Measurements from ENCODE around the gene PRR20G. TPM values are rescaled to one million over a fixed set of nuclear protein-coding genes. Genes with fewer than 3 reads are reported as not detected.
"Not testable (repeated sequence)": the region's sequence is repeated elsewhere in the genome, so short reads cannot be mapped to it uniquely, and the experiment has no call there.

Gene PRR20G
- total RNA-seq, 1 donor from 2014 or later: not detected

DNA sequence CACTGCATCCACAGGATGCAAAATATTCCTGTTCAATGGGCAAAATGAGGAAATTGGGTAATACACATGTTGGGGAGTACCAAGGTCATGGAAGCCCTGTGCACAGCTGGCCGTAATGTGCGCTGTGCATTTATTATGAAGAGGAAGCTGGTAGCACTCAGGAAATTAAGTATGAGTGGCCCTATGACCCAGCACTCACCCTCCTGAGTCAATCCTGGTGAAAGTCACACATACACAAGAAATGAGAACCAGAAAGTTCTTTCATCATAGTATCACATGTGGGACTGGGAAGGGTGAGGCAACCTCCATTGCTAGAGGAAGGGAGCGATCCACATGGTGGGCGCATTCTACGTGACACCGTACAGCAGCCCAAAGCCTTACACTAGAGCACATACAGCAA, 11.4 kb upstream of the PRR20G start:
- intact Hi-C loops (cut with micrococcal nuclease): no loop called here

DNA sequence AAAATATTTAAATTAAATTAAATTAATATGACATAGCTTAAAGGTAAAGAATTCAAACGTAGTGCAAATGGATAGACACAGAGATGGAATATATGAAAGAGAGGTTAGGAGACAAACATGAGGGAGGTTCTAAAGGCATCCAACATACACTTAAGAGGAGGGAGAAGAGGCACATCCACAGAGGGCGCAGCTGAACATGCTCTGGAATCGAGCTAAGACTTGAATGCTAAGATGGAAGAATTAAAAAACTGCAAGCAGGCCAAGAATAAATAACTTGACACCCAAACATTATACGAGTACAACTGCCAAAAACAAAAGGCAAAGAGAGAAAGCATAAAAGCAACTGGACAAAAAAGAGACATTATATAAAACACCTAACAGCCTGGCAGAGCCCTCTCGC, 9.1 kb upstream of the PRR20G start:
- intact Hi-C loops (cut with micrococcal nuclease): no loop called here

DNA sequence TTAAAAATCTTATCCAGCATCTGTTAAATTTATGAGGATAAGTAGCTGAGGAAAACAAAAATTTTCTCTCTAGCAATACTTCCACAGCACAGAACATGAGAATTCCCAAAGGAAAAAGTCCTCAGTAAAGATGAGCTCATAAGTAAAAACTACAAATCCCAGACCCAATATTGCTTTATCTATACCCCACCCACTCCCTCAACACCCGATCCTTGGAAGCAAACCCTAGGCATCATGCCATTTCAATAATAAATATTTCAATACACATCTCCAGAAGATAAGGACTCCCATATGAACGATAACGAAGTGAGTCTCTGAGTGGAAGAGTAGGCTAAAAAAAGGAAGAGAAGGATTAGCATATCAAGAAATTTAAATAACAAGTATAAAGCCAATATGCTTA, 8.3 kb upstream of the PRR20G start:
- intact Hi-C loops (cut with micrococcal nuclease): no loop called here

DNA sequence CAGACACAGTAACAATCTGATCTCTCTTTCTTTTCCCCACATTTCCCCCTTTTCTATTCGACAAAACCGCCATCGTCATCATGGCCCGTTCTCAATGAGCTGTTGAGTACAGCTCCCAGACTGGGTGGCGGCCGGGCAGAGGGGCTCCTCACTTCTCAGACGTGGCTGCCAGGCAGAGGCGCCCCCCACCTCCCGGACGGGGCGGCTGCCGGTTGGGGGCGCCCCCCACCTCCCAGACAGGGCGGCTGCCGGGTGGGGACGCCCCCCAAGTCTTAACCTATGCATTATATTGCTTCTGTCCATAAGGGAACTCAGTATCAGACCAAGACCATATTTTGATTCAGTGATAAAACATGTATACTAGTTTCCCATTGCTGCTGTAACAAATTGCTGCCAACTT, 5.8 kb upstream of the PRR20G start:
- intact Hi-C loops (cut with micrococcal nuclease): not testable (repeated sequence)

DNA sequence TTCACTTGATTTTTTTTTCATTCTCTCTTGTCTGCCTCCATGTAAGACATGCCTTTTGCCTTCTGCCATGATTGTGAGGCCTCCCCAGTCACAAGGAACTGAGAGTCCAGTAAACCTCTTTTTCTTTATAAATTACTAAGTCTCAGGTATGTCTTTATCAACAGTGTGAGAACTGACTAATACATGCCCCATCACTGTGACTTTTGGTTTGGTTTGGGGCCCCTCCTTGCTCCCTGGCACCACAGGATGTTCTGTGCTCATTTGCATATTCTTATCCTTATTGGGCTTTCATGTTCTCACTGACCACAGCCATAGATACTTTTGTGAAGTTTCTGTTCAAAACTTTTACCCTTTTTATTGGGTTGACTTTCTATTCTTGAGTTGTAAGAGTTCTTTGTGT, 3.8 kb upstream of the PRR20G start:
- intact Hi-C loops (cut with micrococcal nuclease): no loop called here

DNA sequence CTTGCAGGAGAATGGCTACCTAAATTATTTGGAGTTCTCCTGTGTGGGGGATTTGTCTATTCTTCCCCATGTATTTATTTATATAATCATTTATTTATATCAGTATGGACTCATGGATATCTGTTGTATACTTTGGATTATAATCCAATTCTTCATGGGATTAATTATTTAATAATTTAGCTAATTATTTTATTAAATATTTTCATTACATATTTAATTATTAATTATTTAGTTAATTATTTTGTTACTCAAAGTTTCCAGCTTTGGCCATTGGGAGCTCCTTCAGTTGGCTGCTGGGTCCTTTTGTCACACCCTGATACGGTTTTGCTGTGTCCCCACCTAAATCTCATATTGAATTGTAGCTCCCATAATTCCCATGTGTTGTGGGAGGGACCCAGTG, 3.3 kb upstream of the PRR20G start:
- intact Hi-C loops (cut with micrococcal nuclease): no loop called here

DNA sequence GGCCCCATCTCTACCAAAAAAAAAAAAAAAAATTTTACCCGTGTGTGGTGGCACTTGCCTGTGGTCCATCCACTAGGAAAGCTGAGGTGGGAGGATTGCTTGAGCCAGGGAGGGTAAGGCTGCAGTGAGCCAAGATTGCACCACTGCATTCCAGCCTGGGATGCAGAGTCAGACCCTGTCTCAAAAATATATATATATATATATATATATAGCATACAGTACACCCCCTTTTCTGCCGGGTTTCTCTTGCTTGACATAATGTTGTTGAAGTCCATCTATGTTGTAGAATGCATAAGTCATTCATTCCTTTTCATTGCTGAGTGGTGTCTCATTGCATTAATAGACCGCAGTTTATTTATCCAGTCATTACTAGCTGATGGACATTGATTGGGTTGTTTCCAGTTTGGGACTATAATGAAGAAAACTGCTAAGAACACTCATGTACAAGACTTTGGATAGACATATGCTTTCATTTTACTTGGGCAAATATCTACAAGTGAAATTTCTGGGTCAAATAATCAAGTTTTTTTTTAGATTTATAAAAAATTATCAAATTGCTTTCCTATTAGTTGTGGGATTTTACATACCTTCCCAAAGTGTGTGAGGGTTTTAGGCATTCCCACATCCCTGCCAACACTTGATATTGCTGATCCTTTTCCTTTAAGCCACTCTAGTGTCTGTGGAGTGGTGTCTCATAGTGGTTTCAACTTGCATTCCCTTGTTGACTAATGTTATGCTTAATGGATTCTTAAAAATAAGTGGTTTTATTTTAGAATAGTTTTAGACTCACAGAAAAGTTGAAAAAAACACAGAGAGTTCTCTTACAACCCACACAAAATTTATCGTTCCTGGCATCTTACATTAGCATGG, 2.1 kb upstream of the PRR20G start:
- intact Hi-C loops (cut with micrococcal nuclease): loop anchor here (1.0 to 5.0 kb wide), 3 partner anchors 257 to 611 kb away; no protein-coding TSS in a partner anchor

DNA sequence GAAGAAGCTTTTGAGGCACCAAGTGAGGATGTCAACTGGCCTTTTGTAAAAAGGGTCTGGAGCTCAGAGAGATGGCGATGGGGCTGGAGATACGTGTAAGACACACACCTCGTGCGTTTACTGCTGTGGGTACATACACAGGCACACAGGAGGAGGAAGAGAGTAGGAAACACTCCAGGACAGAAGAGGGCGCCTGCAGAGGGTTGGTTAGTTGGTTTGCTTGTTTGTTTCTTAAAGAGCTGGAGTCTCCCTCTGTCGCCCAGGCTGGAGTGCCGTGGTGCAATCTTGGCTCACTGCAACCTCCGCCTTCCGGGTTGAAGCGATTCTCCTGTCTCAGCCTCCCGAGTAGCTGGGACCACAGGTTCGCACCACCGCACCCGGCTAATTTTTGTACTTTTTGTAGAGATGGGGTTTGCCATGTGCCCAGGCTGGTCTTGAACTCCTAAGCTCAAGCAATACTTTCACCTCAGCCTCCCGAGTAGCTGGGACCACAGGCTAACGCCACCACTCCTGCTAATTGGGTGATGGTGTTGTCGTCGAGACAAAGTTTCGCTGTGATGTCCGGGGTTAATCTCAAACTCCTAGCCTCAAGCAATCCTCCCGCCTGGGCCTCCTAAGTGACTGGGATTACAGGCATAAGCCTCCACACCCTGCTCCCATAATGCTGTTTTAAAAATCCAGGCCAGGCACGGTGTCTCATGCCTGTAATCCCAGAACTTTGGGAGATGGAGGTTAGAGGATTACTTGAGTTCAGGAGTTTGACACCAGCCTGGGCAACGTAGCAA, 1.3 kb upstream of the PRR20G start:
- intact Hi-C loops (cut with micrococcal nuclease): loop anchor here (1.0 to 5.0 kb wide), 3 partner anchors 258 to 610 kb away; no protein-coding TSS in a partner anchor

DNA sequence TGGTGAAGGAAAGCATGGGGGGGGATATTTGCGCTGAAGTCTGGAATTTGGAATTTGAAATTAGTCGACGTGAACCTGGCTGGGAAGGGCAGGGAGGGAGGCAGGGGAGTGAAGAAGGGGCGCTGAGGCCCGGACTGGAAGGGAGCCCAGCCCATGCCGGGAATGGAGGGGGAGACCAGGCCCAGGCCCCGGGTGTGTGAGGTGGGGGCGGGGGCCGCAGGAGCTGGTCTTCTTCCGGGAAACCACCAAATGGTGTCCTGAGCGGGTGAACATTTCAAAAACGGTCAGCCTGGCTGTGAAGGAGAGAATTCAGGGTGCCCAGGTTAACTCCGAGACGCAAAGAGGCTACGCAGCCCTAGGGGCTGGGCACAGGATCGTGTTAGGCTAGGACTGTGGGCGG, 497 bp upstream of the PRR20G start:
- intact Hi-C loops (cut with micrococcal nuclease): loop anchor here (5.0 kb wide), 1 partner anchor 259 kb away; no protein-coding TSS in a partner anchor

DNA sequence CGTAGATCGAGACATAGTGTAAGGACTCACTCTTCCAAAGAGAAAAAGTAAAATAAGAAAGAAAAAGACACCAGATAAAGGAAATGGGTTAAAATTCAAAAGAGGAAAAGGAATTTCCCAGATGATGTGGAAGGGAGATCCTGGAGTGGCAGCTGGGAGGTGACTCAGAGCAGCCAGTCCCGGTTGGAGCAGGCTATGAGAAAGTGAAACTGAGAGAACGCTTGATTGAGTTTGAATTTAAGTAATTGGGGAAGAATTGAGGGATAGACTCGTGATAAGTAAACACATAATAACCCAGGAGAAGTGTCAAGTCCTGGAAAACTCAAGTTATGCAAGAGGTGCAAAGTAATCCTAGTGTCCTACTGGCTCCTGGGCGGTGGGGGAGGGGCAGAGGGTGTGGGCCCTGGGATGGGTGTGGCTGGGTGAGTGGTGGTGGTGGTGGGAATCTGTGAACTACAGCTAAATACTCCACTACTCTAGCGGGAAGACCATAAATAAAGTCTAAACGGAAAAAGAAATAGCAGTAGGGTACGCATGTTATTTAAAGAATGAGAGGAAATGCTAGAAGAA, 1.2 kb downstream of the PRR20G start:
- intact Hi-C loops (cut with micrococcal nuclease): loop anchor here (5.0 kb wide), 1 partner anchor 261 kb away; no protein-coding TSS in a partner anchor

DNA sequence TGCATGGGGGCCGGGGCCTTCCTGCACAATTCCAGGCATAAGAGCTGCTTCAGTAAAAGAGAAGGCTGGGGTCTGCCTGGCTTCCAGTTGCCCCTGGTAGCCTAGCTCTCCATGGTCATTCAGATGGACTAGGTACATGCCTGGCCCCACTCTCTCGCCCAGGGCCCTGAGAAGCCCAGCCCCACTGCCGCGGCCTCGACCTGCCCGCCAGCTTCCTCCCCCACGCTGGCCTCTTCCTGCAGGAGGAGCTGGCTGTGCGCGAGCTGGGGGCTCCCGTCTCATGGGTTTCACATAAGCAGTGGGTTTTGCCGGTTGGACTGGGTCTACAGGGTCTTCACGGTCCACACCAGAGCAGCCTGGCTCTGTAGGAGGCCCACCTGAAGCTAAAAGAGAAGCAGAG, 3.6 kb downstream of the PRR20G start:
- intact Hi-C loops (cut with micrococcal nuclease): no loop called here

DNA sequence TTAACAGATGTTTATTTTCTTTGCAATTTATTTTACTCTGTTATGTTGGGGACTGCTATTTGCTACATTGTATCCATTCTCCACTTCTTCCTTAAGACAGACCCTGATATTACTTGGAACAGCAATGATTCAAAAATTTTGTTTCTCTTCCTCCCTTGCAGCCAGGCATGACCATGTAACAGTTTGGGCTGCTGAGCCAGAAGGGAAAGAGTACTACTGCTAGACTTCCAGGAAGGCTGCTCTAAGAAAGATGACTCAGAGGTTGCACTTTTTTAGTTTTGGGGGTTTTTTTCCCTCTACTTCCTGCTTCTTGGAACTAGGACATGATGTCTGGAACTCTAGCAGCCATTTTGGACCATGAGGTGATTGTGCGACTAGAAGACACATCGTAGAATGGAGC, 10.3 kb downstream of the PRR20G start:
- intact Hi-C loops (cut with micrococcal nuclease): no loop called here

DNA sequence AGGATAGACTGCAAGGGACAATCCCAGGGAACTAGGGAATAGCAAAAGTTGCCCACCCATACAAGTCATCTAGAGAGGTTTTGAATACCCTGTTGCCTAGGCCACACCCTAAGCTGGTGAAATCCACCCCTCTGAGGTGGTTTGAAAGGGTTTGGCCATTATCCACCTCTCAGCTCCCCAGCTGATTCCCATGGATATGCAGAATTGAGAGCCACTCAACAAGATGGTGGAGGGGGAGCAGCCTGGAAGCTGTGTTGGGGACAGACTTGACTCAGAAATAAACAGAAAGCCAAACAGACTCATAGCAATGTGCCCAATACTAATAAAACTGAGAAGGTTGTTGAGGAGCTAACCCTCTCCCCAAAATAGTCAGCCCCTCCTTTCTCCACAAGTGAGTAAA, 10.9 kb downstream of the PRR20G start:
- intact Hi-C loops (cut with micrococcal nuclease): no loop called here

DNA sequence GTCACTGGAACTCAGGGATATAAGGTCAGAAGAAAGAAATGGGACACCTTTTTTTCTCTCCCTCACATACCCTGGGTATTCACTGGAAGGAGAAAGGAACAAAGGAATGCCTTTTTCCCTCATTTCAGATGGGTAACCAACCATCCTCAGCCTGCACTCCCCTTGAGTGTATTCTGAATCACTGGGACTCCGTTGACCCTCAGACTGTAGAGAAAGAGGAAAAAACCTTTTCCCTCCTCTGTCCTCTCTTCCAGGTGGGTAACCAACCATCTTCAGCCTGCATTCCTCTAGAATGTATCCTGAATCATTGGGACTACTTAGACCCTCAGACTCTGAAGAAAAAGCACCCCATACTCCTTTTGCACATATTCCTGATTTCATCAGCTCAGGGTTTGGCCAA, 11.4 kb downstream of the PRR20G start:
- intact Hi-C loops (cut with micrococcal nuclease): no loop called here

DNA sequence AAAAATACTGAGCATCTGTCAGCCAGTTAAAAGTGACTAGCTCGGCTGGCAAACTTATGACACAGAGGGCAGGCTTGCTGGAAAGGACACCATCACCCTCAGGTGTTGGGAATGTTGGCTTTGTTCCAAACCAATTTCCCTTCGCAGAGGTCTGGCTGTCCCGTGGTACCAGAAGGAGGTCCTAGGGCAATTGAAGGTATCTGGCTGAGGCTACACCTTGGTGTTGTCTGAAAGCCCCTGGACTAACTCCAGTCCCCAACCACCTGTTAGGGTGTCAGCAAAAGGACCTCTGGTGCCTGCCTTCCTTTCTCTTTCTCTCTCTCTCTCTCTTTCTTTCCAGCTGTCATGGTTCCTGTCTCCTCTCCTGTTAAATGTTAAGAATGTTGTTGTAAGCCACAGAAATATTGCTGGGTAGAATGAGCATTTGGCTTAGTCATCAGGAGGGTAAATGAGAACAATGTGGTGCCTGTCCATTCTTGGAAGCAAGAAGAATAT, 12.5 kb downstream of the PRR20G start:
- intact Hi-C loops (cut with micrococcal nuclease): no loop called here

DNA sequence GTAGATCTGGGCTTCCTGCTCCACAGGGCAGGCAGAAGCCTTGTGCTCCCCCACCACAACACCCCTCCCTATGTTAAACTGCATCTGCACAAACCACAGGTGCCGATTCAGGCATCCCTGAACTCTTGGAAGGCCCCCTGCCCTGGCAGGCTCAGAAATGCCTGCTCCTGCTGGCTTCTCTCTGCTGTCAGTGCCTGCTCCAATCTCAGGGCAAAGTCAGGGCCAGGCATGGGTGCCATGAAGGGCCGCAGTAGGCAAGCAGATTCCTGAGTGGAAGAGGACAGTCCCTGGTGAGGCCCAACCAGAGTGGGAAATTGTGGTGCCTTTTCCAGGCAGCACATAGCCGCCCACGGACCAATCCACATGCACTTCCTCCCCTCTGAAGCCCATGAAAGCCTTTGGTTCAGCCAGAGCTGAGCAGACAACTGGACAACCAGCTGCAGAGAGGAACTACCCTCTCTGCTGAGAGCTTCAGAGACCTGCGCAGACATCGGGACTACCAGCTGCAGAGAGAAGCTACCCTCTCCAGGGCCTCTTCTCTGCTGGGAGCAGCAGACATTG, 13.6 kb downstream of the PRR20G start:
- intact Hi-C loops (cut with micrococcal nuclease): no loop called here

DNA sequence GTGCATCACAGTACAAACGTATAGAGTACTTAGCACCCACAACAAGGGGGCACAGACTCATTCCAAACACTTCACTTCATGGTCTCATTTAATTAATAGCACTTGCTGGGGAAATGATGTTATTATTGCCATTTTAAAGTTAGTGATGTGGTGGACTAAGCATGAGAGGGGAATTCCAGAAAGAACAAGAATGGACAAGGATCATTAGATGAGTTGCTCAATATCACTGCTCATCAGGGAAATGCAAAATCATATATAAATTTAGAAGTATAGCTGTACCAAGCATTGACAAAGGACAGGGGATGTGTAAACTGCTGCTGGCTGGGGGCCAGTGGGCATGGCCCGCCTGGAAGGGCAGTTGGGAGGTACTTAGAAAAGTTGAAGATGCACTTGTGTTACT, 14.6 kb downstream of the PRR20G start:
- intact Hi-C loops (cut with micrococcal nuclease): no loop called here

DNA sequence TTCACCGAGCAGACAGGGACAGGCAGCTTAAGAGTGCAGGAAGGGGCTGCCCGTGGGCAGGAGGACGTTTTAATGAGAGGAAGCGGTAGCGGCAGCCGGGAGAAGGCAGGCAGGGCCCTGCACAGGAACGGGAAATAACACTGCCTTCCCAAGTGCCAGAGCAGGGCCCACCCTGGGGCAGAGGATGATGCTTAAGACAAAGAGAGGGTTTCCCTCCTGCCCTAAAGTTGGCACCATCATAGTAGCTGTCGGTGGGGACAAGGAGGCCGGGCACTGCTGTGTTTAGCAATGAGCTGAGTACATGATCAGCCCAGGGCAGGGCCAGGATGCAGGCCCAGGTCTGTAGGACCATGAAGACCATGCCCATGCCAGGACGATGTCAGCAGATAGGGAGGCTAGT, 21.7 kb downstream of the PRR20G start:
- intact Hi-C loops (cut with micrococcal nuclease): loop anchor here (5.0 kb wide), 1 partner anchor 571 kb away; no protein-coding TSS in a partner anchor

DNA sequence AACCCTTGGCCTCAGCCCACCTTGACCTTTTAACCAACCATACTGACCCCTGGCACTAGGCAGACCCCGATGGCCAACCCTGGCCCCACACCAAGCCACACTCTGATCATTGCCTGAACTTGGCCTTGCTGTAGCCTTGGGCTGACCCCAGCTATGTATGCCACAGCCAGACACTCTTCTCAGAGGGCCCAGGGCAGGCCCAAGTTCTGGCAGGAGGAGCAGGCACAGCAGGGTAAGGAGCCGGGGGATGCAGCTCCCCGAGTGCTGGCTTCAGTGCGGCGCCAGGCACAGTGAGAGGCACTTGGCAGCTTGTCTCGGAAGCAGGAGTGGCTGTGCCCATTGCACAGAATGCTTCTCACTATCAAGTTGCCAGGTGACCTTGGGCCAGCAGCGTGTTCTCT, 22.3 kb downstream of the PRR20G start:
- intact Hi-C loops (cut with micrococcal nuclease): loop anchor here (5.0 kb wide), 1 partner anchor 572 kb away; no protein-coding TSS in a partner anchor

DNA sequence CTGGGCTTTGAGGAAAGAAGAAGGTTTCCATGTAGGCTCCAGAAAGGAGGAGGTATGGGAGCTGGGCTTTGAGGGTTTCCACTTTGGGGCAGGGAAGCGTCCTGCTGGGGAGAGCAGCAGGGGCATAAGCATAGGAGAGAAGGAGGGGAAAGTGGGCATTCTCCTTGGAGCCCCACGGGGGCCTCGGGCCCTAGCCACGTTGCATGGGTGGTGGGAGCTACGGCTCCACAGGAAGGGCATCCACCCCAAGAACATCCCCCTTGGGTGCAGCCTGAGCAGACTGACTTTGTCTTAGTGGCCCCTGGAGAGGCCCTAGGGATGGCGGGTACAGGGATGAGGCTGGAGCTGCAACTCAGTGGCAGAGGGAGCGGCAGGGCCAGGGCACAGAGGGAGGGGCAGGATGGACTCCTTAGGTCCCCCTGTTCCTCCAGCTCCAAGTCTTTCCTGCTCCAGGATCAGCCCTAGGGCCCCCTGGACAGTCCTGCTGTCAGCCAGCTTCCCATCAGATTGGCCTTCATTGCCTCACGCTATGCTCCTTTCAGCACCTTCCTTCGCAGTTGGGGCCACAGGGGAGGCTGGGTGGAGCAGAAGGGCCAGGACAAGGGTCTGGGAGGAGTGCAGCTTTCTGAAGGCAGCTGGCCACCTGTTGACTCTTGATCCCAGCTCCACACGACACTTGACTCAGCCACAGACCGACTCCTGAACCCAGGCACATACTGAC, 22.9 kb downstream of the PRR20G start:
- intact Hi-C loops (cut with micrococcal nuclease): loop anchor here (5.0 kb wide), 1 partner anchor 572 kb away; no protein-coding TSS in a partner anchor

DNA sequence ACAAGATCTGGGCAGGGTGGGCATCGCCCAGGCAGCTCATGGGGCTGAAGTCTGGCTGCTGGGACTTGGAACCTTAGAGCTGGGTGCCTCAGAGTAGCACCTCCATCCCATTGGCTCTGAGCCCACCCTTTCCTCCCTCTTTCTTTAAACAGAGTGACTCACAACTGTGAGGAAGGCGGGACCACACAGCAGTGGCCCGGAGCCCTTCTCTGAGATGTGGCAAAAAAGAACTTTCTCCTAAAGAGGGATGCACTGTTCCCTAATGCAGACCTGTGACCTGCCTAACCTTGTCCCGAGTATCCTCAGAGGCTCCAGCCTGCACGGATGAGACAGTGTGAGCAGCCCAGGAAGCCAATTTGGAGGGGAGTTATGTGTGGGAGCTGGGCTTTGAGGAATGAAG, 23.6 kb downstream of the PRR20G start:
- intact Hi-C loops (cut with micrococcal nuclease): no loop called here
